Progenitor cell of endocrine pancreas (in vitro differentiated cells): ENCODE data around the gene BTN2A1. TPM values are rescaled to one million over a fixed set of nuclear protein-coding genes. Genes with fewer than 3 reads are reported as not detected.
"Not testable (repeated sequence)": the region's sequence is repeated elsewhere in the genome, so short reads cannot be mapped to it uniquely, and the experiment has no call there.

Source experiments
- DNase-seq: peaks from one replicate; pipeline ENCODE4 v3.0.0; 2021; ENCODE audit warnings: low spot score; ENCODE audit not compliant: unreplicated experiment
- H3K27ac Mint-ChIP-seq: 2 replicates; pipeline ENCODE4 v1.8.0; 2021; ENCODE audit warnings: mild to moderate bottlenecking, moderate library complexity, mixed read lengths
- H3K27me3 Mint-ChIP-seq: 2 replicates; pipeline ENCODE4 v1.8.0; 2021; ENCODE audit warnings: mixed read lengths
- H3K36me3 Mint-ChIP-seq: 2 replicates; pipeline ENCODE4 v1.8.0; 2022; ENCODE audit warnings: mixed read lengths; ENCODE audit not compliant: insufficient read depth
- H3K4me1 Mint-ChIP-seq: 2 replicates; pipeline ENCODE4 v1.8.0; 2021; ENCODE audit warnings: low read depth, mixed read lengths
- H3K4me3 Mint-ChIP-seq: 2 replicates; pipeline ENCODE4 v1.8.0; 2021; ENCODE audit warnings: low read depth, mild to moderate bottlenecking, moderate library complexity, mixed read lengths
- H3K9me3 Mint-ChIP-seq: 2 replicates; pipeline ENCODE4 v1.8.0; 2021; ENCODE audit warnings: low read depth, mixed read lengths
- total RNA-seq: library from RNA; stranded (reverse); gene quantifications from 2 replicates; pipeline ENCODE4 v1.2.1, GENCODE V29; 2021
- TF ChIP-seq, protein P1 (sequence below): fragments of 200-600 bp; sonication (generic); IDR thresholded peaks from one replicate; pipeline ENCODE4 v1.5.0; 2021; ENCODE audit warnings: antibody characterized with exemption, mild to moderate bottlenecking; ENCODE audit not compliant: unreplicated experiment

BTN2A1 gene
- total RNA-seq, 1 donor from 2014 or later, result 26.4 TPM

- TF ChIP-seq, protein P1, sequence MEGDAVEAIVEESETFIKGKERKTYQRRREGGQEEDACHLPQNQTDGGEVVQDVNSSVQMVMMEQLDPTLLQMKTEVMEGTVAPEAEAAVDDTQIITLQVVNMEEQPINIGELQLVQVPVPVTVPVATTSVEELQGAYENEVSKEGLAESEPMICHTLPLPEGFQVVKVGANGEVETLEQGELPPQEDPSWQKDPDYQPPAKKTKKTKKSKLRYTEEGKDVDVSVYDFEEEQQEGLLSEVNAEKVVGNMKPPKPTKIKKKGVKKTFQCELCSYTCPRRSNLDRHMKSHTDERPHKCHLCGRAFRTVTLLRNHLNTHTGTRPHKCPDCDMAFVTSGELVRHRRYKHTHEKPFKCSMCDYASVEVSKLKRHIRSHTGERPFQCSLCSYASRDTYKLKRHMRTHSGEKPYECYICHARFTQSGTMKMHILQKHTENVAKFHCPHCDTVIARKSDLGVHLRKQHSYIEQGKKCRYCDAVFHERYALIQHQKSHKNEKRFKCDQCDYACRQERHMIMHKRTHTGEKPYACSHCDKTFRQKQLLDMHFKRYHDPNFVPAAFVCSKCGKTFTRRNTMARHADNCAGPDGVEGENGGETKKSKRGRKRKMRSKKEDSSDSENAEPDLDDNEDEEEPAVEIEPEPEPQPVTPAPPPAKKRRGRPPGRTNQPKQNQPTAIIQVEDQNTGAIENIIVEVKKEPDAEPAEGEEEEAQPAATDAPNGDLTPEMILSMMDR, result no peak
- Mint-ChIP-seq H3K4me1 (no peaks in the 10 kb centered on the region), H3K27me3 (peaks cover 3% of the 10 kb centered on the region), H3K36me3 (no peaks in the 10 kb centered on the region), H3K27ac (no peak overlapping the region), H3K4me3 (no peak overlapping the region), H3K9me3 (peaks cover 10% of the 10 kb centered on the region)
- no peak for DNase-seq
Observed at GRCh38 chr6:26414281-26414680, 43.5 kb upstream of the BTN2A1 start.

GRCh38 chr6:26415036-26415614 lies 42.6 kb upstream of the BTN2A1 start:
- H3K9me3 Mint-ChIP-seq, result peaks cover 10% of the 10 kb centered on the region
- TF ChIP-seq, protein P1, result no peak
- H3K4me1 Mint-ChIP-seq, result no peaks in the 10 kb centered on the region
- H3K4me3 Mint-ChIP-seq, result no peak overlapping the region
- no peak overlapping the region for H3K27ac Mint-ChIP-seq
- peaks cover 3% of the 10 kb centered on the region for H3K27me3 Mint-ChIP-seq
- no peaks in the 10 kb centered on the region for H3K36me3 Mint-ChIP-seq
- DNase-seq, result no peak

DNA sequence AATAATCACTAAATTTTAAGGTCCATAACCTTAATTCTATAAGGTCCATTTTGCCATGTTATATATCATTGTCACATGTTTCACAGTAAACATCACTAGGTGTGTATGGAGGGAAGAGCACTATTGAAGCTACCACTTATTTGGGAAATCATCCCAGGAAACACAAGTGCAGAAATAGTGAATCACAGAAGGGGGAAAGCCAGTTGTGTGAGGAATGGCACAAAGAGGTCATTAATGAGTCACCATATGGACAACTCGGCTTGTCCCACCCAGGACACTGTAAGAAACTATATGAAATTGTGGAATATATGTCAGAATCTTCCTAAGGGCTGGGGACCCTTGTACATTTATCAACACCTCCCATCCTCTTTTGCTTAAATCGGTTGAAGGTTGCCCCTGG lies 42.0 kb upstream of the BTN2A1 start:
- H3K4me1 Mint-ChIP-seq, result no peaks in the 10 kb centered on the region
- peaks cover 3% of the 10 kb centered on the region for H3K27me3 Mint-ChIP-seq
- peaks cover 10% of the 10 kb centered on the region for H3K9me3 Mint-ChIP-seq
- no peak overlapping the region for H3K4me3 Mint-ChIP-seq
- no peak for DNase-seq
- TF ChIP-seq, protein P1, result no peak
- no peaks in the 10 kb centered on the region for H3K36me3 Mint-ChIP-seq
- H3K27ac Mint-ChIP-seq, result no peak overlapping the region

DNA sequence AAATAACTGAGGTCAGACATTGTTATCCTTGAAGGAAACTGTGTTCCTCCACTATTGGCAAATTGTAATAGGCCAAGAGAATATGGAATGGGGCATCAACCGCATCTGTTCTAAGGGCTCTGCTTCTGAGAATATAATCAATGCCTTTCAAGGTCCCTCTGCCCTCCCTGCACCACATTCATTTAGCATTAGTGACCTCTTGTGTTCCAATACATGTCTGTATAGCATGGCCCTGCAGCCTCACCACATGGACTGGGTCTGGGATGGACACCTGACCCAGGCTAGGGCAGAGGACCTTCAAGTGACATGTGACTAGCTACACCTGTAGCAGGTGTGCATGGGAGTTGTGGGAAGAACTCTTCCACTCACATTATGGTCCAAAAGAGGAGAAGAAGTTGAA lies 41.5 kb upstream of the BTN2A1 start:
- no peak overlapping the region for H3K27ac Mint-ChIP-seq
- no peak overlapping the region for H3K4me3 Mint-ChIP-seq
- TF ChIP-seq, protein P1, result no peak
- H3K27me3 Mint-ChIP-seq, result peaks cover 3% of the 10 kb centered on the region
- H3K36me3 Mint-ChIP-seq, result no peaks in the 10 kb centered on the region
- no peaks in the 10 kb centered on the region for H3K4me1 Mint-ChIP-seq
- peaks cover 10% of the 10 kb centered on the region for H3K9me3 Mint-ChIP-seq
- DNase-seq, result no peak

DNA sequence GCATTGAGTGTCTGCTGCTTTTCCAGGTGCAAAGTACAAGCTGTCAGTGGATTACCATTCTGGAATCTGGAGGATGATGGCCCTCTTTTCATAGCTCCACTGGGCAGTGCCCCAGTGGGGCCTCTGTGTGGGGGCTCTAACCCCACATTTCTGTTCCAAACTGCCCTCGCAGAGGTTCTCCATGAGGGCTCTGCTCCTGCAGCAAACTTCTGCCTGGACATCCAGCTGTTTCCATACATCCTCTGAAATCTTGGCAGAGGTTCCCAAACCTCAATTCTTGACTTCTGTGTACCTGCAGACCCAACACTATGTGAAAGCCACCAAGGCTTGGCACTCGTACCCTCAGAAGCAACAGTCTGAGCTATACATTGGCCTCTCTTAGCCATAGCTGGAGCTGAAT lies 39.7 kb upstream of the BTN2A1 start:
- H3K4me1 Mint-ChIP-seq, DNase-seq, H3K27ac Mint-ChIP-seq, H3K27me3 Mint-ChIP-seq, H3K4me3 Mint-ChIP-seq, H3K36me3 Mint-ChIP-seq: not testable (repeated sequence)
- H3K9me3 Mint-ChIP-seq, result peaks cover 10% of the 10 kb centered on the region

DNA sequence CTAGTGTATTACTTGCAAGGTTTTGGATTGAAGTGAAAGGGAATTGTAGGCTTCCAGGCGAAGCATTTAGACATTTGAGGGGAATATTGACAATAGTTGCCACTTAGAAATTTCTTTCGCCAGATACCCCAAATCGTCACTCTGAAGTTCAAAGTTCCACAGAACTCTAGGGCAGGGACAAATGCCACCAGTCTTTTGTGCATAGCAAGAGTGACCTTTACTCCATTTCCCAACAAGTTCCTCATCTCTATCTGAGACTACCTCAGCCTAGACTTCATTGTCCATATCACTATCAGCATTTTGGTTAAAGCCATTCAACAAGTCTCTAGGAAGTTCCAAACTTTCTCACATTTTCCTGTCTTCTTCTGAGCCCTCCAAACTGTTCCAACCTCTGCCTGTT lies 39.0 kb upstream of the BTN2A1 start:
- H3K27me3 Mint-ChIP-seq, H3K4me1 Mint-ChIP-seq, DNase-seq, H3K27ac Mint-ChIP-seq, H3K36me3 Mint-ChIP-seq, H3K4me3 Mint-ChIP-seq: not testable (repeated sequence)
- H3K9me3 Mint-ChIP-seq, result peaks cover 10% of the 10 kb centered on the region
